ENCODE results near the gene CRISPLD2.

Gene CRISPLD2

GRCh38 chr16:84863481-84863814 lies 43.7 kb downstream of the CRISPLD2 start:
- TF ChIP-seq CREB1 (IDR thresholded peaks at IDR 0.05; ENCODE audit: low read depth), result no peak
- TF ChIP-seq USF1 (IDR thresholded peaks at IDR 0.05), result no peak
- TF ChIP-seq EGR1 (IDR thresholded peaks at IDR 0.05), result no peak
- TF ChIP-seq TAF1 (IDR thresholded peaks at IDR 0.05; ENCODE audit: low read depth), result no peak
- no peak for TF ChIP-seq NFIC (IDR thresholded peaks at IDR 0.05)
- TF ChIP-seq ZBTB7A (IDR thresholded peaks at IDR 0.05; ENCODE audit: low read depth), result no peak
- no peak for TF ChIP-seq TCF12 (IDR thresholded peaks at IDR 0.05; ENCODE audit: low read depth)
- no peak for TF ChIP-seq REST (IDR thresholded peaks at IDR 0.05; ENCODE audit: low read depth)
- no peak for TF ChIP-seq MAX (IDR thresholded peaks at IDR 0.05)
- TF ChIP-seq RAD21 (IDR thresholded peaks at IDR 0.05; ENCODE audit: low read depth), result no peak

DNA sequence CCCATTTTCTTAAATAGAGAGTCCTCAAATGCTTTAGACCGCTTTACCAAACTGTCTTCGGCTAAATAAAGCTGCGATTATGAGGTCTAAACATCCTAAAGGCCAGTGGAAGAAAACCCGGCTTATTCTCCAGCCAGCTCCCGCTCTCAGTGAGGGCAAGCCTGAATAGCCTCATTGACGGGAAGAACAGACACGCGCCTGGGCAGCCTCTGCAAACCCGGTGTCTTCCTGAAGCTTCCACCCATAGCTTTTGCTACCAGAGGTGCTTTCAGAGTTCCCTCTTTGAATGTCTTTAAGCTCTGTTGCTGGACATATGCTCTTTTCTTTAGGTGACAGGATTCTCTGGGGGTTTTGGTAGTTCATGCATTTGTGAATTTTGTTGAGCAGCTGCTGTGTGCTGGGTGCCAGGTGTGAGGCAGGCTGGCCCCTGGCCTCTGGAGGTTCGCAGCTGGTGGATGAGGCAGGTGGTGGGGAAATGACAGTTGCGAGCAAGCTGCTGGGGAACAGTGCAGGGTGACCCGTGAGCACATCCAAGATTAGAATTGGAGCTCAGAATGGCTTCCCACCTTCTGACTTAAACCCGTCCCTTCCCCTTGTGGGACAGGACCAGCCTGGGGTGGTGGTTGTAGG lies 44.7 kb downstream of the CRISPLD2 start:
- TF ChIP-seq TCF12 (IDR thresholded peaks at IDR 0.05; ENCODE audit: low read depth), result no peak
- TF ChIP-seq FOXM1 (IDR thresholded peaks at IDR 0.05; ENCODE audit: borderline replicate concordance, low read depth), result no peak
- no peak for TF ChIP-seq RAD21 (IDR thresholded peaks at IDR 0.05; ENCODE audit: low read depth)
- TF ChIP-seq CEBPB (IDR thresholded peaks at IDR 0.05), result no peak
- TF ChIP-seq EGR1 (IDR thresholded peaks at IDR 0.05), result no peak
- TF ChIP-seq NFIC (IDR thresholded peaks at IDR 0.05), result no peak
- no peak for TF ChIP-seq CREB1 (IDR thresholded peaks at IDR 0.05; ENCODE audit: low read depth)

DNA sequence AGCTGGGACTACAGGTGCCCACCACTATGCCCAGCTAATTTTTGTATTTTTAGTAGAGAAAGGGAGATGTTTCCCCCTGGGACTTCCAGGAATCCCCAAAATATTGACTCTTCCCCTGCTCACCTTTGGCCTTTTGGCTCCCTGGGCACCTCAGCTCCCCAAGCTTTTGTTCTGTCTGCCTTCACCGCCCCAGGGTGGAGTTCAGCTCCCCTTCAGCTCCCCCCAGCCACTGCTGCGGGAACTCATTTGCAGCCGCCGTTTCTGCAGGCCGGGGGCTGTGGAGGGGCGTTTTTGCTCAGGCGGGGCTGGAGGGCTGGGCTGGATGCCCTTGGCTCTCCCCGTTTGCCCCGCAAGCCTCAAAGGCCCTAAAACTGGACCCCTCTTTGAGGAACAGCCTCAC lies 47.9 kb downstream of the CRISPLD2 start:
- no peak for TF ChIP-seq CEBPB (IDR thresholded peaks at IDR 0.05)
- TF ChIP-seq EP300 (IDR thresholded peaks at IDR 0.05; ENCODE audit: borderline replicate concordance), result no peak
- TF ChIP-seq TCF12 (IDR thresholded peaks at IDR 0.05; ENCODE audit: low read depth), result no peak
- no peak for TF ChIP-seq ZBTB7A (IDR thresholded peaks at IDR 0.05; ENCODE audit: low read depth)
- no peak for TF ChIP-seq CREB1 (IDR thresholded peaks at IDR 0.05; ENCODE audit: low read depth)
- no peak for TF ChIP-seq EGR1 (IDR thresholded peaks at IDR 0.05)
- no peak for TF ChIP-seq TAF1 (IDR thresholded peaks at IDR 0.05; ENCODE audit: low read depth)
- no peak for TF ChIP-seq USF1 (IDR thresholded peaks at IDR 0.05)
- no peak for TF ChIP-seq RAD21 (IDR thresholded peaks at IDR 0.05; ENCODE audit: low read depth)
- no peak for TF ChIP-seq YY1 (IDR thresholded peaks at IDR 0.05; ENCODE audit: low read depth)
- TF ChIP-seq REST (IDR thresholded peaks at IDR 0.05; ENCODE audit: low read depth), result no peak
- no peak for TF ChIP-seq MAX (IDR thresholded peaks at IDR 0.05)

GRCh38 chr16:84868328-84868727 lies 48.5 kb downstream of the CRISPLD2 start:
- no peak for TF ChIP-seq EP300 (IDR thresholded peaks at IDR 0.05; ENCODE audit: borderline replicate concordance)
- TF ChIP-seq TAF1 (IDR thresholded peaks at IDR 0.05; ENCODE audit: low read depth), result no peak
- TF ChIP-seq RAD21 (IDR thresholded peaks at IDR 0.05; ENCODE audit: low read depth), result no peak
- TF ChIP-seq CEBPB (IDR thresholded peaks at IDR 0.05), result no peak
- no peak for TF ChIP-seq TCF12 (IDR thresholded peaks at IDR 0.05; ENCODE audit: low read depth)
- no peak for TF ChIP-seq FOXM1 (IDR thresholded peaks at IDR 0.05; ENCODE audit: borderline replicate concordance, low read depth)
- TF ChIP-seq ZBTB7A (IDR thresholded peaks at IDR 0.05; ENCODE audit: low read depth), result no peak
- no peak for TF ChIP-seq EGR1 (IDR thresholded peaks at IDR 0.05)
- TF ChIP-seq NFIC (IDR thresholded peaks at IDR 0.05), result no peak
- no peak for TF ChIP-seq TEAD4 (IDR thresholded peaks at IDR 0.05)
- TF ChIP-seq MAX (IDR thresholded peaks at IDR 0.05), result no peak
- no peak for TF ChIP-seq USF1 (IDR thresholded peaks at IDR 0.05)
- TF ChIP-seq CREB1 (IDR thresholded peaks at IDR 0.05; ENCODE audit: low read depth), result no peak
- no peak for TF ChIP-seq REST (IDR thresholded peaks at IDR 0.05; ENCODE audit: low read depth)

Data from Ishikawa (cell line).